Measurements from ENCODE around the gene MED10. TPM values are rescaled to one million over a fixed set of nuclear protein-coding genes. Genes with fewer than 3 reads are reported as not detected.

The MED10 gene
- total and polyA plus RNA-seq, 2 donors (not counting 3 experiments of a cell fraction or from before 2014, with no cell fraction given): 55.6 to 56.3 TPM

GRCh38 chr5:6348476-6349000 is 29.8 kb downstream of the MED10 start:
- no TSS peak for BruUV-seq (replicated peaks)
- Histone ChIP-seq H3K27ac (ENCODE audit: insufficient read depth, low read depth, low read length) (no peak overlapping the region), H3K27me3 (ENCODE audit: control insufficient read depth in 2 of 2, insufficient read depth in 2 of 2, low read length in 2 of 2) (no peaks in the 10 kb centered on the region), H3K9me3 (replicated peaks; ENCODE audit: control insufficient read depth, insufficient read depth, low read length) (no peaks in the 10 kb centered on the region), H3K79me2 (ENCODE audit: control insufficient read depth, insufficient read depth, low read length) (no peaks in the 10 kb centered on the region), H3K36me3 (ENCODE audit: control insufficient read depth in 2 of 2, extremely low read depth in 1 of 2, insufficient read depth in 2 of 2, low read length in 2 of 2) (no peaks in the 10 kb centered on the region), H3K9me1 (replicated peaks; ENCODE audit: control insufficient read depth, extremely low read depth, insufficient read depth, low read length) (no peaks in the 10 kb centered on the region), H4K20me1 (replicated peaks; ENCODE audit: control insufficient read depth, extremely low read depth, insufficient read depth, low read length) (no peaks in the 10 kb centered on the region), H2AFZ (ENCODE audit: low read depth, low read length) (no peak overlapping the region), H3K4me1 (ENCODE audit: control insufficient read depth, extremely low read depth, insufficient read depth, low read length) (no peaks in the 10 kb centered on the region), H3K4me3 (replicated peaks in 1 of 3; ENCODE audit: insufficient read depth in 1 of 3, low read depth in 1 of 3, low read length in 3 of 3) (no peak overlapping the region), H3K4me2 (ENCODE audit: insufficient read depth, low read length) (no peak overlapping the region), H3K9ac (replicated peaks; ENCODE audit: extremely low read depth, insufficient read depth, low read length) (no peak overlapping the region)
- POLR2A ChIA-PET: no interaction called here
- FAIRE-seq: no peak
- no peak for DNase-seq (ENCODE audit: low read depth, low spot score)
- intact Hi-C loops (cut with micrococcal nuclease): no loop called here
- dilution Hi-C loops (cut with MboI; ENCODE audit: extremely low pct_ligation_motif_present, low sequenced_read_pairs): no loop called here
- CTCF ChIA-PET: no interaction called here
- TF ChIP-seq MYC (IDR thresholded peaks at IDR 0.05; ENCODE audit: low read depth, low read length) (no peak), JUN (IDR thresholded peaks at IDR 0.05; ENCODE audit: borderline replicate concordance, insufficient read depth, insufficient read length, low read depth) (no peak)

GRCh38 chr5:6347673-6348072 is 30.7 kb downstream of the MED10 start:
- intact Hi-C loops (cut with micrococcal nuclease) (no loop called here), dilution Hi-C loops (cut with MboI; ENCODE audit: extremely low pct_ligation_motif_present, low sequenced_read_pairs) (no loop called here)
- TF ChIP-seq POLR2A (IDR thresholded peaks at IDR 0.05; ENCODE audit: low read depth, low read length) (no peak), MYC (IDR thresholded peaks at IDR 0.05; ENCODE audit: low read depth, low read length) (no peak), CTCF (IDR thresholded peaks at IDR 0.05; ENCODE audit: extremely low read depth in 1 of 2, insufficient read depth in 1 of 2, low read depth in 1 of 2, low read length in 2 of 2) (no peak), MAX (IDR thresholded peaks at IDR 0.05; ENCODE audit: insufficient read depth, insufficient read length) (no peak), POLR2AphosphoS5 (IDR thresholded peaks at IDR 0.05; ENCODE audit: insufficient read depth, low read depth, low read length) (no peak)
- no peaks in the 10 kb centered on the region for H3K9me1 ChIP-seq (replicated peaks; ENCODE audit: control insufficient read depth, extremely low read depth, insufficient read depth, low read length)
- H3K9ac ChIP-seq (replicated peaks; ENCODE audit: extremely low read depth, insufficient read depth, low read length): no peak overlapping the region
- DNase-seq (ENCODE audit: low read depth, low spot score) (no peak), FAIRE-seq (no peak)
- H3K79me2 ChIP-seq (ENCODE audit: control insufficient read depth, insufficient read depth, low read length): no peaks in the 10 kb centered on the region
- no peak overlapping the region for H3K4me2 ChIP-seq (ENCODE audit: insufficient read depth, low read length)
- ChIA-PET CTCF (no interaction called here), POLR2A (no interaction called here)
- H2AFZ ChIP-seq (ENCODE audit: low read depth, low read length): no peak overlapping the region
- no peaks in the 10 kb centered on the region for H3K4me1 ChIP-seq (ENCODE audit: control insufficient read depth, extremely low read depth, insufficient read depth, low read length)
- no peaks in the 10 kb centered on the region for H3K36me3 ChIP-seq (ENCODE audit: control insufficient read depth in 2 of 2, extremely low read depth in 1 of 2, insufficient read depth in 2 of 2, low read length in 2 of 2)
- H3K4me3 ChIP-seq (replicated peaks in 1 of 3; ENCODE audit: insufficient read depth in 1 of 3, low read depth in 1 of 3, low read length in 3 of 3): no peak overlapping the region
- no peaks in the 10 kb centered on the region for H4K20me1 ChIP-seq (replicated peaks; ENCODE audit: control insufficient read depth, extremely low read depth, insufficient read depth, low read length)
- no peak overlapping the region for H3K27ac ChIP-seq (ENCODE audit: insufficient read depth, low read depth, low read length)
- no peaks in the 10 kb centered on the region for H3K9me3 ChIP-seq (replicated peaks; ENCODE audit: control insufficient read depth, insufficient read depth, low read length)
- no TSS peak for BruUV-seq (replicated peaks)
- H3K27me3 ChIP-seq (ENCODE audit: control insufficient read depth in 2 of 2, insufficient read depth in 2 of 2, low read length in 2 of 2): no peaks in the 10 kb centered on the region

All from endothelial cell of umbilical vein (primary cell).